ENCODE results near the gene DIP2B. TPM values are rescaled to one million over a fixed set of nuclear protein-coding genes. Genes with fewer than 3 reads are reported as not detected.
A peak's percentile ranks its signal among the peaks of the same experiment; 100 is the strongest.
"Not testable (repeated sequence)": the region's sequence is repeated elsewhere in the genome, so short reads cannot be mapped to it uniquely, and the experiment has no call there.

The DIP2B gene
- polyA plus RNA-seq, 2 donors, result 7.2 to 10.0 TPM

DNA sequence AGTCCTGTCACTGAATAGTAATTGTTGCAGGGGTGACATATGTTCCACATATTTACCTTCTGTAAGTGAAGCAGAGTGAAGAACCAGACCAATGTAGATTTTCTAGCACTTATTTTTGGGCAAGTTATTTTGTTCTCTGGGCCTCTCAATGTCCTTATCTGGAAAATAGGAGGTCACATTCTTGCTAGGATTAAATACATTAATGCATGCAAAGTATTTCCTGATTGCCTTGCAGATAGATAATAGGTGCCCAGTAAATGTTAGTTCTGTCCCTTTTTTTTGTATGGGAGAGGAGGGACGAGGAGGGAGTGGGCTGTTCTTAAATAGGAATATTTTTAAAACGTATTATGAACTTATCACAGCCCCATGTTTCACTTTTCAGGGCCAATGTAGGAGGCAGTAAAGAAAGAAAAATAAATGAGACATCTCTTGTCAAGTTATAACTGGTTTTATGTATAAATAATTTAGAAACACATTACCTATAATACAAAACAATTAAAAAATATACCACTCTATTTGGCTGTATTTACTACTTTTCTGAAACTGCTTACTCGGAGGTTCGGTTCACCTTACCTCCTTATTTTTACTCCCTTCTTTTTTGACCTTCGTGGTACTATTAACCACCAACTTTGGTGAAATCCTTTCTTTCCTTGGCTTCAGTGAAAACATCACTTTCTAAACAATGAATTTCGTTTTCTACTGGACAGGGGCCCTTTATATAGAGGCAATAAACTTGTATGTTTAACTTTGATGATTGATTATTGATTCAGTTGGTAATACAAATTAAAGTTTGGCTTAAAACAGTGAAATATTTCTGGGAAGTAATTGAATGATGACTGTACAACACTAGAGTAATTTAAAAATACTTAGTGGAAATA, 41.9 kb downstream of the DIP2B start:
- no peaks in the 10 kb centered on the region for H3K9me3 ChIP-seq (ENCODE audit: control insufficient read depth in 2 of 2, insufficient read depth in 1 of 2, low read depth in 1 of 2, low read length in 1 of 2)
- H3K27ac ChIP-seq (ENCODE audit: low read depth in 2 of 2, low read length in 1 of 2), result peak overlapping the region in 1 of 2 donors; percentile 26
- H3K4me3 ChIP-seq (ENCODE audit: low read depth in 1 of 2, low read length in 2 of 2), result no peak overlapping the region
- no peaks in the 10 kb centered on the region for H3K27me3 ChIP-seq (ENCODE audit: control insufficient read depth in 1 of 2, insufficient read depth in 2 of 2, low read length in 2 of 2)
- H3K4me1 ChIP-seq (ENCODE audit: control insufficient read depth in 2 of 2, insufficient read depth in 2 of 2, low read length in 1 of 2), result peaks cover under 1 to 4% of the 10 kb centered on the region in 2 donors
- WGBS, 2 donors, result 66 to 74% methylated on average over 6 of the region's 6 CpGs
- no peaks in the 10 kb centered on the region for H3K36me3 ChIP-seq (ENCODE audit: control insufficient read depth in 2 of 2, insufficient read depth in 2 of 2, low read length in 1 of 2)

DNA sequence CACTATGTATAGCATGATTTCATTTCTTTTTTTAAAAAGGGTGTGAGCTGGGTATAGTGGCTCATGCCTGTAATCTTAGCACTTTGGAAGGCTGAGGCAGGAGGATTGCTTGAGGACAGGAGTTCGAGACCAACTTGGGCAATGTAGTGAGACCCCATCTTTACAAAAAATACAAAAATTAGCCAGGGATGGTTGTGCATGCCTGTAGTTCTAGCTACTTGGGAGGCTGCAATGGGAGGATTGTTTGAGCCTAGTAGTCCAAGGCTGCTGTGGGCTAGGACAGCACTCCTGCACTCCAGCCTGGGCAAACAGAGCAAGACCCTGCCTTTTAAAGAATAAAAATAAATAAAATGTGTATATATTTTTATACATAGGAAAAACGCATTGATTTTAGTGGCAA, 43.0 kb downstream of the DIP2B start:
- 93 to 94% methylated on average over 2 of the region's 2 CpGs for WGBS, 2 donors
- H3K27me3 ChIP-seq (ENCODE audit: control insufficient read depth in 1 of 2, insufficient read depth in 2 of 2, low read length in 2 of 2), result no peaks in the 10 kb centered on the region
- peaks cover 0 to 3% of the 10 kb centered on the region in 2 donors for H3K4me1 ChIP-seq (ENCODE audit: control insufficient read depth in 2 of 2, insufficient read depth in 2 of 2, low read length in 1 of 2)
- H3K36me3 ChIP-seq (ENCODE audit: control insufficient read depth in 2 of 2, insufficient read depth in 2 of 2, low read length in 1 of 2), result no peaks in the 10 kb centered on the region
- no peak overlapping the region for H3K4me3 ChIP-seq (ENCODE audit: low read depth in 1 of 2, low read length in 2 of 2)
- no peak overlapping the region for H3K27ac ChIP-seq (ENCODE audit: low read depth in 2 of 2, low read length in 1 of 2)
- H3K9me3 ChIP-seq (ENCODE audit: control insufficient read depth in 2 of 2, insufficient read depth in 1 of 2, low read depth in 1 of 2, low read length in 1 of 2), result no peaks in the 10 kb centered on the region

DNA sequence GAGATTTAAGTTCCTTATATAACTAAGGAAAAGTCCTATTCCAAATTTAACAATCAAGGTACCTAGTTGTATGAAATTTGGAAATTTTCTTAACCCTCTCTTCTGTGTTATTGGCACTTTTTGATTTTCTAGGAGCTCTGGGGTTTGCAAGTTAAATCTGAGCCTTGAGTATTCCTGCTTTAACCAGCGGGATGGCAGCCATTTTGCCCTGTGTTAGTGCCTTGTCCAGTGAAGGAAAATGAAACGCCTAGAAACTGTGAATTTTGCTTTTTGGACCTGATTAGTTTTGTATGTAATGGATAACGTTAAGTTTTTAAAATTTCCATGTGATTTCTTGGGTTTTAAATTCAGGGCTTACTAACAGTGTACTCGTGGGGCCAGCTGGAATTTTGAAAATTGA, 45.1 kb downstream of the DIP2B start:
- H3K4me1 ChIP-seq (ENCODE audit: control insufficient read depth in 2 of 2, insufficient read depth in 2 of 2, low read length in 1 of 2), result peaks cover 0 to 3% of the 10 kb centered on the region in 2 donors

DNA sequence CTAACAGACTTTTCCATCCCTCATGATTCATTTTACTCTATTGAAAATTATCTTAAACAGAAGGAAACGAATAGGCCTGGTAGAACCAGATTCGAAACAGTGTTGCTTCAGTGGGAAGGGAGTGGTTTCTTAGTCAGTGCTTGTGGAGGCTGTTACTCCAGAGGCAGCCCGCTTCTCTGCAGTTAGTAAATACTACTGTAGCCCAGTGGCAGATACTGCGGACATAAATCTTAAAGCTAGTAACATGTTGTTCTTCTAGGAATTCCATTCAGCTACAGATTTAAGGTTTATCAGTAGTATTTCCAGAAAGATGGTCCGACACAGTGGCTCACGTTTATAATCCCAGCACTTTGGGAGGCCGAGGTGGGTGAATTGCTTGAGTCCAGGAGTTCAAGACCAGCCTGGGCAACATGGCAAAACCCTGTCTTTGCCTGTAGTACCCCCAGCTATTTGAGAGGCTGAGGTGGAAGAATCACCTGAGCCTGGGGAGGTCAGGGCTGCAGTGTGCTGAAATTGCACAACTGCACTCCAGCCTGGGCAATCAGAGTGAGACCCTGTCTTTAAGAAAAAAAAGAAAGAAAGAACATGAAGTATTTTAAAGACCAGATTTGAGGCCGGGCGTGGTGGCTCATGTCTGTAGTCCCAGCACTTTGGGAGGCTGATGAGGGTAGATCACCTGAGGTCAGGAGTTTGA, 45.9 kb downstream of the DIP2B start:
- peaks cover 0 to 3% of the 10 kb centered on the region in 2 donors for H3K4me1 ChIP-seq (ENCODE audit: control insufficient read depth in 2 of 2, insufficient read depth in 2 of 2, low read length in 1 of 2)
- WGBS, 2 donors, result 73% methylated on average over 9 of the region's 9 CpGs
- H3K27ac ChIP-seq (ENCODE audit: low read depth in 2 of 2, low read length in 1 of 2), result peak overlapping the region in 1 of 2 donors; percentile 22

More for the DNA sequence above, 45.1 kb downstream of the DIP2B start:
- Histone ChIP-seq H3K27ac (ENCODE audit: low read depth in 2 of 2, low read length in 1 of 2) (peak overlapping the region; percentile 61 to 65), H3K27me3 (ENCODE audit: control insufficient read depth in 1 of 2, insufficient read depth in 2 of 2, low read length in 2 of 2) (no peaks in the 10 kb centered on the region), H3K4me3 (ENCODE audit: low read depth in 1 of 2, low read length in 2 of 2) (no peak overlapping the region), H3K36me3 (ENCODE audit: control insufficient read depth in 2 of 2, insufficient read depth in 2 of 2, low read length in 1 of 2) (no peaks in the 10 kb centered on the region), H3K9me3 (ENCODE audit: control insufficient read depth in 2 of 2, insufficient read depth in 1 of 2, low read depth in 1 of 2, low read length in 1 of 2) (no peaks in the 10 kb centered on the region)
- WGBS, 2 donors, result 84 to 89% methylated on average over 4 of the region's 4 CpGs

DNA sequence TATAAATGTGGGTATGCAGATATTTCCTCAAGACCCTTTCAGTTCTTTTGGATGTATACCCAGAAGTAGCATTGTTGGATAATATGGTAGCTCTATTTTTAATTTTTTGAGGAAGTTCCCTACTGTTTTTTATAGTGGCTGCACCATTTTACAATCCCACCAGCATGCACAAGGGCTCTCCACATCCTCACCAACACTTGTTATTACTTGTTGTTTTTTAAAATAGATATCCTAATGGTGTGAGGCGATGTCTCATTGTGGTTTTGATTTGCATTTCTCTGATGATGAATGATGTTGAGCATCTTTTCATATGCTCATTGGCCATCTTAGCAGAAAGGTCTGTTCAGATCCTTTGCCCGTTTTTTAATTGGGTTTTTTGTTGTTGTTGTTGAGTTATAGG, 47.1 kb downstream of the DIP2B start:
- H3K27ac ChIP-seq (ENCODE audit: low read depth in 2 of 2, low read length in 1 of 2), result no peak overlapping the region
- no peaks in the 10 kb centered on the region for H3K36me3 ChIP-seq (ENCODE audit: control insufficient read depth in 2 of 2, insufficient read depth in 2 of 2, low read length in 1 of 2)
- no peak overlapping the region for H3K4me3 ChIP-seq (ENCODE audit: low read depth in 1 of 2, low read length in 2 of 2)
- peaks cover 0 to 3% of the 10 kb centered on the region in 2 donors for H3K4me1 ChIP-seq (ENCODE audit: control insufficient read depth in 2 of 2, insufficient read depth in 2 of 2, low read length in 1 of 2)
- 92 to 94% methylated on average over 2 of the region's 2 CpGs for WGBS, 2 donors
- no peaks in the 10 kb centered on the region for H3K27me3 ChIP-seq (ENCODE audit: control insufficient read depth in 1 of 2, insufficient read depth in 2 of 2, low read length in 2 of 2)
- no peaks in the 10 kb centered on the region for H3K9me3 ChIP-seq (ENCODE audit: control insufficient read depth in 2 of 2, insufficient read depth in 1 of 2, low read depth in 1 of 2, low read length in 1 of 2)

More for the DNA sequence above, 45.9 kb downstream of the DIP2B start:
- Histone ChIP-seq H3K4me3 (ENCODE audit: low read depth in 1 of 2, low read length in 2 of 2) (no peak overlapping the region), H3K9me3 (ENCODE audit: control insufficient read depth in 2 of 2, insufficient read depth in 1 of 2, low read depth in 1 of 2, low read length in 1 of 2) (no peaks in the 10 kb centered on the region), H3K27me3 (ENCODE audit: control insufficient read depth in 1 of 2, insufficient read depth in 2 of 2, low read length in 2 of 2) (no peaks in the 10 kb centered on the region), H3K36me3 (ENCODE audit: control insufficient read depth in 2 of 2, insufficient read depth in 2 of 2, low read length in 1 of 2) (no peaks in the 10 kb centered on the region)

DNA sequence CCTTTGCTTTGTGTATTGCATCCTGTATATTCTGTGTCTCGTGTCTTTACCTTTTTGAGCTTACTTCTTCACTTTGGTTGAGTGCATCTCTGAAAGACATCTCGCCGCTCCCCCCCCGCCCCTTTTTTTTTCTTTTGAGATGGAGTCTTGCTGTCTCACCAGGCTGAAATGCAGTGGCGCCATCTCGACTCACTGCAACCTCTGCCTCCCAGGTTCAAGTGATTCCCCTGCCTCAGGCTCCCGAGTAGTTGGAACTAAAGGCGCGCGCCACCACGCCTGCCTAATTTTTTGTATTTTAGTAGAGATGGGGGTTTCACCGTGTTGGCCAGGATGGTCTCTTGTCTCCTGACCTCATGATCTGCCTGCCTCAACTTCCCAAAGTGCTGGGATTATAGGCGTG, 49.9 kb downstream of the DIP2B start:
- 96 to 97% methylated on average over 13 of the region's 13 CpGs for WGBS, 2 donors
- peaks cover 0 to 3% of the 10 kb centered on the region in 2 donors for H3K4me1 ChIP-seq (ENCODE audit: control insufficient read depth in 2 of 2, insufficient read depth in 2 of 2, low read length in 1 of 2)
- H3K9me3 ChIP-seq (ENCODE audit: control insufficient read depth in 2 of 2, insufficient read depth in 1 of 2, low read depth in 1 of 2, low read length in 1 of 2), result no peaks in the 10 kb centered on the region

DNA sequence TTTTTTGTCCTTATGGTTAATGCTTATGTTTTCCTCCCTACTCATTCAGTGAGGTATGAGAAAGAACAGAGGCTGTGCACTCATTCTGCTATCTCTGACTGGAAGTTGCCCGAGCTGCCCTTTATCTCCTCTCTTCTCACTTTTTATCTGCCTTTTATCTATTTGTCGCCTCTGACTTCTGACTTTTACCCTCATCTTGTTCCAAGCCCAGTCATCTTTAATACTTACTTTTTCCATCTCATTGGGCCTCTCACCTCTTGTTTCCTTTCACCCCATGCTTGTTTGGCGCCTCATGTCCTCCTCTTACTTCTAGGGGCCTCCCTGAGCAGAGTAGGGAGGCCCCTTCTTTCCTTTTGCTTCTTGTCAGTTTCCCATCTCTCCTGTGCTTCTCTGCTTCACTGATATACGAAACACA, 50.7 kb downstream of the DIP2B start:
- no peaks in the 10 kb centered on the region for H3K27me3 ChIP-seq (ENCODE audit: control insufficient read depth in 1 of 2, insufficient read depth in 2 of 2, low read length in 2 of 2)
- peaks cover 0 to 2% of the 10 kb centered on the region in 2 donors for H3K36me3 ChIP-seq (ENCODE audit: control insufficient read depth in 2 of 2, insufficient read depth in 2 of 2, low read length in 1 of 2)
- H3K4me1 ChIP-seq (ENCODE audit: control insufficient read depth in 2 of 2, insufficient read depth in 2 of 2, low read length in 1 of 2), result peaks cover 0 to 3% of the 10 kb centered on the region in 2 donors
- no peaks in the 10 kb centered on the region for H3K9me3 ChIP-seq (ENCODE audit: control insufficient read depth in 2 of 2, insufficient read depth in 1 of 2, low read depth in 1 of 2, low read length in 1 of 2)
- no peak overlapping the region for H3K27ac ChIP-seq (ENCODE audit: low read depth in 2 of 2, low read length in 1 of 2)
- WGBS, 2 donors, result 83 to 89% methylated on average over 4 of the region's 4 CpGs
- no peak overlapping the region for H3K4me3 ChIP-seq (ENCODE audit: low read depth in 1 of 2, low read length in 2 of 2)

More for the DNA sequence above, 49.9 kb downstream of the DIP2B start:
- Histone ChIP-seq H3K27me3 (ENCODE audit: control insufficient read depth in 1 of 2, insufficient read depth in 2 of 2, low read length in 2 of 2) (no peaks in the 10 kb centered on the region), H3K4me3 (ENCODE audit: low read depth in 1 of 2, low read length in 2 of 2) (no peak overlapping the region), H3K36me3 (ENCODE audit: control insufficient read depth in 2 of 2, insufficient read depth in 2 of 2, low read length in 1 of 2) (peaks cover 0 to 2% of the 10 kb centered on the region in 2 donors), H3K27ac (ENCODE audit: low read depth in 2 of 2, low read length in 1 of 2) (no peak overlapping the region)

DNA sequence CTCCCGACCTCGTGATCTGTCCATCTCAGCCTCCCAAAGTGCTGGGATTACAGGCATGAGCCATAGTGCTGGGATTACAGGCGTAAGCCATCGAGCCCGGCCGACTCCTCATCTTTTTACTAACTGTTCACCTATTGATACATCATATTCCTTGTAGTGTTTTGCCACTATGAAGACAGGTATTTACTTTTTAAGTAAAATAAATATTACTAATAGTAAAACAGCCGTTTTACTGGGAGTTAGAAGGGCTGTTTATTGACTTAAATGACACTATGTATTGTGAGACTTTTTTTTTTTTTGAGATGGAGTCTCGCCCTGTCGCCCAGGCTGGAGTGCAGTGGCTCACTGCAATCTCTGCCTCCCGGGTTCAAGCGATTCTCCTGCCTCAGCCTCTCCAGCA, 51.5 kb downstream of the DIP2B start:
- Histone ChIP-seq H3K27me3 (ENCODE audit: control insufficient read depth in 1 of 2, insufficient read depth in 2 of 2, low read length in 2 of 2) (no peaks in the 10 kb centered on the region), H3K4me1 (ENCODE audit: control insufficient read depth in 2 of 2, insufficient read depth in 2 of 2, low read length in 1 of 2) (peaks cover 0 to 3% of the 10 kb centered on the region in 2 donors), H3K27ac (ENCODE audit: low read depth in 2 of 2, low read length in 1 of 2) (peak overlapping the region in 1 of 2 donors; percentile 4), H3K9me3 (ENCODE audit: control insufficient read depth in 2 of 2, insufficient read depth in 1 of 2, low read depth in 1 of 2, low read length in 1 of 2) (no peaks in the 10 kb centered on the region), H3K36me3 (ENCODE audit: control insufficient read depth in 2 of 2, insufficient read depth in 2 of 2, low read length in 1 of 2) (peaks cover 0 to 2% of the 10 kb centered on the region in 2 donors), H3K4me3 (ENCODE audit: low read depth in 1 of 2, low read length in 2 of 2) (no peak overlapping the region)
- WGBS, 2 donors, result 93 to 94% methylated on average over 11 of the region's 11 CpGs

DNA sequence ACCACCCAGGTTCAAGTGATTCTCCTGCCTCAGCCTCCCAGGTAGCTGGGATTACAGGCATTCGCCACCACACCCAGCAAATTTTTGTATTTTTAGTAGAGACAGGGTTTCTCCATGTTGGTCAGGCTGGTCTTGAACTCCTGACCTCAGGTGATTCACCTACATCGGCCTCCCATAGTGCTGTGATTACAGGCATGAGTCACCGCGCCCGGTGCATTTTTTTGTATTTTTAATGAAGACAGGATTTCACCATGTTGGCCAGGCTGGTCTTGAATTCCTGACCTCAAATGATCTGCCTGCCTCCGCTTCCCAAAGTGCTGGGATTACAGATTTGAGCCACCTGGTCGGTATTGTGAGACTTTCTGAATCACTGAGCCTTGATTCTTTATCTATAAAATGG, 52.0 kb downstream of the DIP2B start:
- not testable (repeated sequence) for H3K4me3 ChIP-seq (ENCODE audit: low read depth in 1 of 2, low read length in 2 of 2); H3K36me3 ChIP-seq (ENCODE audit: control insufficient read depth in 2 of 2, insufficient read depth in 2 of 2, low read length in 1 of 2); H3K27ac ChIP-seq (ENCODE audit: low read depth in 2 of 2, low read length in 1 of 2); H3K9me3 ChIP-seq (ENCODE audit: control insufficient read depth in 2 of 2, insufficient read depth in 1 of 2, low read depth in 1 of 2, low read length in 1 of 2); H3K4me1 ChIP-seq (ENCODE audit: control insufficient read depth in 2 of 2, insufficient read depth in 2 of 2, low read length in 1 of 2); H3K27me3 ChIP-seq (ENCODE audit: control insufficient read depth in 1 of 2, insufficient read depth in 2 of 2, low read length in 2 of 2)
- 73 to 78% methylated on average over 7 of the region's 7 CpGs for WGBS, 2 donors
